Ecto neural progenitor cell (in vitro differentiated cells): Measurements from ENCODE around the gene OTUD5.
"Not testable (repeated sequence)": the region's sequence is repeated elsewhere in the genome, so short reads cannot be mapped to it uniquely, and the experiment has no call there.

Source experiments
- DNase-seq: peaks from one replicate; pipeline ENCODE4 v3.0.0-alpha.2; 2018; ENCODE audit warnings: low spot score

The OTUD5 gene

DNA sequence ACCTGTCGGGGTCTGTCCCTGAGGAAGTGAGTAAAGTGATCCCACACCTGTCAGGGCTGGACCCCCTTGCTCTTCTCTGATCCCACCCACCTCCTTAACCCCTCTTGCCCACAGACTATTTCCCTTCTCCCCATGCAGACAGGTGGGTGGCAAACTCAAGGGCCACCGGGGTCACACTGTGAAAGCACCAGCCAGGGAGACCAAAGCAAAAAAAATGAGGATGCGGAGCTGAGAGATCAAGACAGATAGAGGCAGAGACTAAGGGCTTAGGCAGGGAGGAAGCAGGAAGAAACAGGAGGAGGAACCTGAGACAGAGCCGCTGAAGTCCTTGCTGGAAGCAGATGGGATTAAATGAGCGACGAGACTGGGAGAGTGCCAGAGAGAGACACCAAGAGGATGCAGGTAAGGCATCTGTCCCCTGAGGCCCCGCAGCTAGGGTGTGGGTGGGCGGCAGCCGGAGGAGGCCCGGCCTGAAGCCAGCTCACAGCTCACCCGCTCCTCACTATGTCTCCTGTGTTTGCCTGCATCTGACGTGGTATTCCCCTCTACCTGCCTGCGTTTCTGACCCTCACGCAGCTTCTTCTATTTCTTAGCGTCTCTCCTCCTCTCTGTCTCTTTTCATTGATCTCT lies 67.0 kb downstream of the OTUD5 start:
- DNase-seq, result no peak

DNA sequence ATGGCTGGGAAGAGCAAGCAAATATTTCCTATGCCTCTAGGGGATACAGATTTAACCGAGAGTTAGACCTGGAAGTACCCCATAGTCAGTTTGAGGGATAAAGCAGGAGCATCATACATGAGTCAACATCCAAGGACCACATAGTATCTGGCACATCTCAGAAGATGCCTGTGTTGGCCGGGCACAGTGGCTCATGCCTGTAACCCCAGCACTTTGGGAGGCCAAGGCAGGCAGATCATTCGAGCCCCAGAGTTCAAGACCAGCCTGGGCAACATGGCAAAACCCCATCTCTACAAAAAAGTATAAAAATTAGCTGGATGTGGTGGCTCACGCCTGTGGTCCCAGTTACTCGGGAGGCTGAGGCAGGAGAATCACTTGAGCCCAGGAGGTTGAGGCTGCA lies 70.8 kb downstream of the OTUD5 start:
- not testable (repeated sequence) for DNase-seq

DNA sequence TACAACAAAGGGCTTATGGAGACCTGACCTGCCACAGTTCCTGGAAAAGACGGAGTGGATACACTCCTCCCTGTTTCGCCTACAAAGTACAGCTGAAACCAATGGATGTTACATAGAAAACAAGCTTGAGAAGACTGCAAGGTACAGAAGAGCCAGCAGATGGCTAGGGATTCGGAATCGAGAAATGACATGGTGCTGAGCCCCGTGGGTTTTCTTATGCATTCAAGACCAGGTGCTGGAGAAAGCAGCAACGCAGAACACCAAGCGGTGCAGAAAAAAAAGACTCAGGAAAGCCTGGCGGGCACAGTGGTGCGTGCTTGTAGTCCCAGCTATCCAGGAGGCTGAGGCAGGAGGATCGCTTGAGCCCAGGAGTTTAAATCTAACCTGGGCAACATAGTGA lies 73.7 kb downstream of the OTUD5 start:
- DNase-seq, result no peak

DNA sequence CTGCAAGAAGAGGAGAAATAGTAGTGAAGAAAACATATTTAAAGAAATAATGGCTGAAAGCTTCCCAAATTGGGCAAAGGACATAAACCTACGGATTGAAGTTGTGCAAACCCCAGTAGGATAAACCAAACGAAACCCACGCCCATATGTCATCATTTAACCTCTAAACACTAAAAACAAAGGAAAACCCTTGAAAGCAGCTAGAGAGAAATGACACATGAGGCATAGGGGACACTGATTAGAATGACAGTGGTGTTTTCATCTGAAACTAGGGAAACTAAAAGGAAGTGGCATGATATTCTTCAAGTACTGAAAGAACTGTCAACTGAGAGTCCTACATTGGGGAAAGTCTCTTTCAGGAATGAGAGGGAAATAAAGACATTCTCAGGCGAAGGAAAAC lies 80.5 kb downstream of the OTUD5 start:
- not testable (repeated sequence) for DNase-seq
